Colonic mucosa (tissue), 4 donors: Measurements from ENCODE around the gene RRP9. TPM values are rescaled to one million over a fixed set of nuclear protein-coding genes. Genes with fewer than 3 reads are reported as not detected.

Source experiments
- DNase-seq: peaks from one replicate; pipeline ENCODE4 v3.0.0-alpha.2; 2020
- H3K27ac ChIP-seq: fragments of 200-600 bp; one replicate; pipeline ENCODE4 v1.8.0; 2021
- H3K27me3 ChIP-seq: fragments of 200-600 bp; one replicate; pipeline ENCODE4 v1.8.0; 2021
- H3K36me3 ChIP-seq: fragments of 200-600 bp; one replicate; pipeline ENCODE4 v1.8.0; 2021
- H3K4me1 ChIP-seq: fragments of 200-600 bp; one replicate; pipeline ENCODE4 v1.8.0; 2021; ENCODE audit warnings: mild to moderate bottlenecking
- H3K4me3 ChIP-seq: fragments of 200-600 bp; one replicate; pipeline ENCODE4 v1.8.0; 2021
- H3K9ac ChIP-seq, 2 donors: one replicate each; pipeline ENCODE4 v1.7.0; 2013; ENCODE audit warnings: control low read depth in 2 of 2, low read depth in 2 of 2, low read length in 2 of 2
- H3K9me3 ChIP-seq: fragments of 200-600 bp; one replicate; pipeline ENCODE4 v1.8.0; 2021
- CTCF ChIP-seq: fragments of 200-600 bp; IDR thresholded peaks from one replicate; pipeline ENCODE4 v1.8.0; 2022; ENCODE audit warnings: antibody characterized with exemption, mild to moderate bottlenecking
- intact Hi-C: fragments of 100-400 bp; cut with DNase I; formaldehyde crosslinking; loops from one replicate; pipeline ENCODE4 v1.14.1; 2022
- total RNA-seq, 2 donors: library from RNA; stranded (reverse); fragmentation: NEBNext Ultra II Directional in 1 of 2; extraction: Animal tissue kit (Norgen Biotek cat#: 25700) in 1 of 2; gene quantifications; one replicate each; pipeline ENCODE4 v1.2.1, GENCODE V29; 2021
- donor health status: healthy.
- donor health status: DM: no; HTN: no; CAD: no.
- donor health status: DM: no; HTN: no; CAD: no.

RRP9 gene
- total RNA-seq, 2 donors from 2014 or later, result 9.6 to 24.7 TPM

DNA sequence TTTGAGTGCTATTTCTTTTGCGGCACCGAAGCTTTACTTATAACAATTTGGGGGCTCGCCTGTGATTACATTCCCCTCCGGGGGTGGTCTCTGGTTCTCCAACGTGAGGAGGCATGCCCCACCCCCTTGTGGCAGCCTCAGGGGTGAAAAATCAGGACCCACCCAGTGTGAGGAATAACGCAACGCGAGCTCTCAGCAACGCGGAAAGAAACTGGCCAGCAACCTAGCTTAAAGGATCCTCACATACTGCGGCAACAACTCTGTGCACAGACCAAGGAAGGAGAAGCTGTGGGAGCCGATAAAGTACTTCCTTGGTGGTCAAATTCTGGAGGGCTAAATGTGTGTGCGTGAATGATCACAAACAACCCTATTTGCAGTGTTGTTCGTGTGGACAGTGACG, 44.3 kb downstream of the RRP9 start:
- H3K4me1 ChIP-seq, result no peaks in the 10 kb centered on the region
- H3K9ac ChIP-seq, result no peak overlapping the region
- no peak for DNase-seq
- H3K27me3 ChIP-seq, result no peaks in the 10 kb centered on the region
- no peaks in the 10 kb centered on the region for H3K9me3 ChIP-seq
- no peaks in the 10 kb centered on the region for H3K36me3 ChIP-seq
- no peak overlapping the region for H3K4me3 ChIP-seq
- intact Hi-C loops, result no loop called here
- TF ChIP-seq CTCF, result no peak
- no peak overlapping the region for H3K27ac ChIP-seq

- Histone ChIP-seq H3K27ac (no peak overlapping the region), H3K4me1 (no peaks in the 10 kb centered on the region), H3K4me3 (no peak overlapping the region), H3K36me3 (no peaks in the 10 kb centered on the region), H3K9ac (no peak overlapping the region), H3K9me3 (no peaks in the 10 kb centered on the region), H3K27me3 (no peaks in the 10 kb centered on the region)
- no peak for TF ChIP-seq CTCF
- DNase-seq, result no peak
- intact Hi-C loops, result no loop called here
Observed at GRCh38 chr3:51896607-51897305, 44.9 kb downstream of the RRP9 start.

DNA sequence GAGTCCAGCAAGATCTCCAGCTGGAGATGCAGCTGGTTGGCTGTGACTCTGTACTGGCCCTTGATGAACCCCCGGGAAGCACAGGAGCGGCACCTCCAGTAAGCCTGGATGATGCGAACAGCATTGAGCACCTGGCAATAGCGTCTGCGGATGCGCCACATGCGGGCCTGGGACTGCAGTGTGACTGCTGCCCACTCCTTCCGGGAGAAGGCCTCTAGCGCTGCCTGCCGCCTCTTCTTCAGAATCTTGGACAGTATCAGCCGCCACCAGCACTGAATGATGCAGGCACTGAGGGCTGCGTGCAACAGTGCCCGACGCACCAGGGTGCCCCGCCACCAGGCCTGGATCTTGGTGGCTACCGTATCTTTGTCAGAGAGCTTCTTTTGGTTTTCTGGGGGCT, 46.8 kb downstream of the RRP9 start:
- H3K4me3 ChIP-seq, result no peak overlapping the region
- H3K9ac ChIP-seq, result no peak overlapping the region
- no peaks in the 10 kb centered on the region for H3K27me3 ChIP-seq
- no peaks in the 10 kb centered on the region for H3K36me3 ChIP-seq
- intact Hi-C loops, result no loop called here
- H3K27ac ChIP-seq, result no peak overlapping the region
- TF ChIP-seq CTCF, result no peak
- no peaks in the 10 kb centered on the region for H3K9me3 ChIP-seq
- H3K4me1 ChIP-seq, result no peaks in the 10 kb centered on the region
- DNase-seq, result no peak

DNA sequence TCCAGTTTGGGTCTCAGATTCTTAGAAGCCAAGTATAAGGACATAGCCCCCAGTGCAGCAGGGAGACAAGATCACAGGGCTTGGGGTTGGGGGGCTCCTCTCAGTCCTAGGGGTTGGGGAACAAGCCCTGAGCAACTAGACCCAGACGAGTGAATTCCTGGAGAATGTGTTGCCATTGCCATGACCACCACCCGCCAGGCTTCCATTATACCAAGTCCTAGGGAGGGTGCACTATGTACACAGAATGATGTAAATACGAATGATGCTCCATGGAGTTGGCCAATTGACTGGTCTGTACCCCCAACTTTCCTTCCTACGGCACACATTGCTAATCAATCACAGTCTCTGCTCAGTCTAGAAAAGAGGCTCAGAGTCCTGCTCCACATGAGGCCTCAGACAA, 47.3 kb downstream of the RRP9 start:
- Histone ChIP-seq H3K27me3 (no peaks in the 10 kb centered on the region), H3K27ac (no peak overlapping the region)
- intact Hi-C loops, result no loop called here

GRCh38 chr3:51891242-51892039, 50.3 kb downstream of the RRP9 start:
- Histone ChIP-seq H3K27me3 (no peaks in the 10 kb centered on the region), H3K4me1 (no peaks in the 10 kb centered on the region), H3K4me3 (no peak overlapping the region), H3K9ac (no peak overlapping the region), H3K9me3 (no peaks in the 10 kb centered on the region), H3K36me3 (no peaks in the 10 kb centered on the region), H3K27ac (no peak overlapping the region)
- no peak for DNase-seq
- intact Hi-C loops, result no loop called here
- no peak for TF ChIP-seq CTCF

More for the DNA sequence above, 47.3 kb downstream of the RRP9 start:
- Histone ChIP-seq H3K4me3 (no peak overlapping the region), H3K36me3 (no peaks in the 10 kb centered on the region), H3K4me1 (no peaks in the 10 kb centered on the region), H3K9me3 (no peaks in the 10 kb centered on the region), H3K9ac (no peak overlapping the region)
- no peak for DNase-seq
- TF ChIP-seq CTCF, result no peak
